Astrocyte of the spinal cord (primary cell): ENCODE results near the gene DDHD1.

ENCODE experiments used
- DNase-seq: peaks from one replicate; pipeline ENCODE4 v3.0.0; 2011; ENCODE audit warnings: low read depth, low spot score
- H3K4me3 ChIP-seq: 2 replicates; pipeline ENCODE4 v1.5.1; 2011; ENCODE audit warnings: low read depth, mild to moderate bottlenecking, low read length, moderate library complexity
- in situ Hi-C: cut with HindIII; loops from 2 replicates; pipeline ENCODE4 v1.10.0; 2017; ENCODE audit warnings: low sequenced_read_pairs
- TF ChIP-seq, protein P1 (sequence below): IDR thresholded peaks from 2 replicates; pipeline ENCODE4 v1.5.1; 2012; ENCODE audit warnings: low read depth, mild to moderate bottlenecking, low read length, inconsistent platforms

The DDHD1 gene

GRCh38 chr14:52992236-52992870, 160.8 kb downstream of the DDHD1 start:
- in situ Hi-C loops = no loop called here
- no peak for DNase-seq
- no peak overlapping the region for H3K4me3 ChIP-seq
- TF ChIP-seq, protein P1, sequence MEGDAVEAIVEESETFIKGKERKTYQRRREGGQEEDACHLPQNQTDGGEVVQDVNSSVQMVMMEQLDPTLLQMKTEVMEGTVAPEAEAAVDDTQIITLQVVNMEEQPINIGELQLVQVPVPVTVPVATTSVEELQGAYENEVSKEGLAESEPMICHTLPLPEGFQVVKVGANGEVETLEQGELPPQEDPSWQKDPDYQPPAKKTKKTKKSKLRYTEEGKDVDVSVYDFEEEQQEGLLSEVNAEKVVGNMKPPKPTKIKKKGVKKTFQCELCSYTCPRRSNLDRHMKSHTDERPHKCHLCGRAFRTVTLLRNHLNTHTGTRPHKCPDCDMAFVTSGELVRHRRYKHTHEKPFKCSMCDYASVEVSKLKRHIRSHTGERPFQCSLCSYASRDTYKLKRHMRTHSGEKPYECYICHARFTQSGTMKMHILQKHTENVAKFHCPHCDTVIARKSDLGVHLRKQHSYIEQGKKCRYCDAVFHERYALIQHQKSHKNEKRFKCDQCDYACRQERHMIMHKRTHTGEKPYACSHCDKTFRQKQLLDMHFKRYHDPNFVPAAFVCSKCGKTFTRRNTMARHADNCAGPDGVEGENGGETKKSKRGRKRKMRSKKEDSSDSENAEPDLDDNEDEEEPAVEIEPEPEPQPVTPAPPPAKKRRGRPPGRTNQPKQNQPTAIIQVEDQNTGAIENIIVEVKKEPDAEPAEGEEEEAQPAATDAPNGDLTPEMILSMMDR = no peak

- in situ Hi-C loops = no loop called here
- no peak for DNase-seq
- no peak overlapping the region for H3K4me3 ChIP-seq
- TF ChIP-seq, protein P1 = no peak
These were observed 165.0 kb downstream of the DDHD1 start for GRCh38 chr14:52988139-52988538.

DNA sequence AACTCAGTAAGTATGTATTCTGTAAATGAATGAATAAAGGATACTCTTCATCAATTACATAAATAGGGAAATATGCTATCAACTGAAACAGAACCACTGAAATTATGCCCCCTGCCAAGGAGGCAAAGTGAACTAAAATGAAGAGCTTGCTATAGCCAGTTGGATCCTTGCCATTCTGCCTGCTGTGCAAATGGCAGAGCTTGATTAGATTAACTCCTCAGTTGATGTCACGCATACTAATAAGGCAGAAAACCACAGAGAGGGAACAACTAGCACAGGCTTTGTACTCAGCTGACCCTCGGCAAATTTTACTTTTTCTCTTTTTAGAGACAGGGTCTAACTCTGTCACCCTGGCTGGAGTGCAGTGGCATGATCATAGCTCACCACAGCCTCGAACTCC, 165.6 kb downstream of the DDHD1 start:
- DNase-seq = peak; percentile 23
- in situ Hi-C loops = no loop called here
- TF ChIP-seq, protein P1 = no peak
- H3K4me3 ChIP-seq = no peak overlapping the region

DNA sequence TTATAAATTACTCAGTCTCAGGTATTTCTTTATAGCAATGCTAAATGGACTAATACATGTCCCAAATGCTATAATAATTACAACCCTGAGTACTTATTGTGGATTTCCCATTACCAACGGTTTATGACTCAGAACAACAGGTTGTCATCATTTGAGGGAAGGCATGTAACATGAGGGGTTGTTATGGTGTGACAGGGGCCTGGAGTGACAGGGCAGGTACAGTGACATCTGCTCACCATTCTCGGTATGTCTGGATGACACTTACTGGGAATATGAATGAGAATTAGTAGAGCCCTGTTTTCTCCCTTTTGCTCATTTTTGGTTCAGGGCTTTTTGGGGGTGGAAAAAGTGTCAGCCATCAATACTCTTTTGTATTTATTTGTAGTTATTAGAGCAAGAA, 166.1 kb downstream of the DDHD1 start:
- no peak for DNase-seq
- in situ Hi-C loops = no loop called here
- TF ChIP-seq, protein P1 = no peak
- H3K4me3 ChIP-seq = no peak overlapping the region
